Prostate gland (tissue), 2 donors: Measurements from ENCODE around the gene SH2D3C. TPM values are rescaled to one million over a fixed set of nuclear protein-coding genes. Genes with fewer than 3 reads are reported as not detected.
"Not testable (repeated sequence)": the region's sequence is repeated elsewhere in the genome, so short reads cannot be mapped to it uniquely, and the experiment has no call there.

ENCODE experiments used
- DNase-seq: peaks from one replicate; pipeline ENCODE4 v3.0.0-alpha.2; 2019; ENCODE audit warnings: low spot score
- H3K27ac ChIP-seq, 2 donors: fragments of 200-600 bp; sonication (generic); 2 replicates each; pipeline ENCODE4 v1.5.1; 2017 to 2019
- H3K27me3 ChIP-seq: fragments of 200-600 bp; sonication (generic); replicated peaks from 2 replicates; pipeline ENCODE4 v1.5.1; 2019; ENCODE audit not compliant: insufficient read depth
- H3K36me3 ChIP-seq, 2 donors: fragments of 200-600 bp; sonication (generic); 1 replicate in 1 of 2; 2 replicates in 1 of 2; pipeline versions ENCODE4 v1.5.1 to v1.8.1; 2017 to 2019
- H3K4me1 ChIP-seq: fragments of 200-600 bp; sonication (generic); replicated peaks from 2 replicates; pipeline ENCODE4 v1.5.1; 2019
- H3K4me3 ChIP-seq, 2 donors: fragments of 200-600 bp; sonication (generic); 2 replicates each; pipeline ENCODE4 v1.5.1; 2017 to 2019
- H3K9me3 ChIP-seq: fragments of 200-600 bp; sonication (generic); 2 replicates; pipeline ENCODE4 v1.5.1; 2017
- POLR2A ChIP-seq: fragments of 450-650 bp; IDR thresholded peaks from one replicate; pipeline ENCODE4 v1.6.1; 2016; ENCODE audit warnings: antibody characterized with exemption, mild to moderate bottlenecking
- POLR2AphosphoS5 ChIP-seq: sonication (generic); formaldehyde crosslinking; IDR thresholded peaks from one replicate; pipeline ENCODE4 v1.6.1; 2017; ENCODE audit warnings: antibody characterized with exemption
- WGBS: methylation state at CpG from one replicate; pipeline ENCODE4 v1.1.5; 2018; 5-methylcytosine and 5-hydroxymethylcytosine counted together
- intact Hi-C: fragments of 100-400 bp; cut with DNase I; formaldehyde crosslinking; loops from one replicate; pipeline ENCODE4 v1.14.2; 2022
- total RNA-seq, 2 donors: library from RNA; depleted of rRNA; stranded (reverse); fragments of >200 nt; gene quantifications; one replicate each; pipeline ENCODE4 v1.1.0, GENCODE V29; 2016
- TF ChIP-seq, protein P1 (sequence below), 4 experiments: fragments of 200-600 bp in 2 of 4; fragments of 450-650 bp in 2 of 4; sonication (generic) in 2 of 4; IDR thresholded peaks; 1 replicate in 3 of 4; 2 replicates in 1 of 4; pipeline ENCODE4 v1.5.1; 2016 to 2019; ENCODE audit warnings: antibody characterized with exemption in 4 of 4, mild to moderate bottlenecking in 2 of 4, moderate library complexity in 2 of 4

SH2D3C gene
- total RNA-seq, 2 donors from 2014 or later: 5.5 to 11.4 TPM

DNA sequence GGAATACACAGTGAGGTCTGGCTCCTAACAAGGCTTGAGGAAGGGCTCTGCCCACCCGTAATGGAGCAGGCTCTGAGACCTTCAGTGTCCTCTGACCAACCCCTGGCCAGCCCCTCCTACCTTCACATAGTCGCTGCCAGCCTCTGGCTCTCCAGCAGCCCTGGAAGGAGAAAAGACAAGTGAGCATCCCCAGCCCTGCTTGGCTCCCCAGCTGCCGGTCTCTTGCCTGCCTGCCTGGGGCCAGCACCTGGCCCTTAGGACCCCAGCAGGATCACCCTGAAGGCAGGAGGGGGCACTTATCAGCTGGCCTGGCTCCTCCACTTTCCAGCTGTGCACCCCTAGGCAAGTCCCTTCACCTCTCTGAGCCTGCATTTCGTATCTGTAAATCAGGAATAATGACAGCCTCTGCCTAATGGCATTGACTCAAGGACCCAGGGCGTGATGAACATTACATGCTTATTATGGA, 16.9 kb downstream of the SH2D3C start:
- H3K27me3 ChIP-seq: no peaks in the 10 kb centered on the region
- H3K9me3 ChIP-seq: no peaks in the 10 kb centered on the region
- H3K4me1 ChIP-seq: no peaks in the 10 kb centered on the region
- DNase-seq: no peak
- H3K36me3 ChIP-seq: no peaks in the 10 kb centered on the region
- intact Hi-C loops: no loop called here
- WGBS: 38% methylated on average over 5 of the region's 5 CpGs
- TF ChIP-seq POLR2AphosphoS5 (no peak), POLR2A (no peak)
- TF ChIP-seq, protein P1, sequence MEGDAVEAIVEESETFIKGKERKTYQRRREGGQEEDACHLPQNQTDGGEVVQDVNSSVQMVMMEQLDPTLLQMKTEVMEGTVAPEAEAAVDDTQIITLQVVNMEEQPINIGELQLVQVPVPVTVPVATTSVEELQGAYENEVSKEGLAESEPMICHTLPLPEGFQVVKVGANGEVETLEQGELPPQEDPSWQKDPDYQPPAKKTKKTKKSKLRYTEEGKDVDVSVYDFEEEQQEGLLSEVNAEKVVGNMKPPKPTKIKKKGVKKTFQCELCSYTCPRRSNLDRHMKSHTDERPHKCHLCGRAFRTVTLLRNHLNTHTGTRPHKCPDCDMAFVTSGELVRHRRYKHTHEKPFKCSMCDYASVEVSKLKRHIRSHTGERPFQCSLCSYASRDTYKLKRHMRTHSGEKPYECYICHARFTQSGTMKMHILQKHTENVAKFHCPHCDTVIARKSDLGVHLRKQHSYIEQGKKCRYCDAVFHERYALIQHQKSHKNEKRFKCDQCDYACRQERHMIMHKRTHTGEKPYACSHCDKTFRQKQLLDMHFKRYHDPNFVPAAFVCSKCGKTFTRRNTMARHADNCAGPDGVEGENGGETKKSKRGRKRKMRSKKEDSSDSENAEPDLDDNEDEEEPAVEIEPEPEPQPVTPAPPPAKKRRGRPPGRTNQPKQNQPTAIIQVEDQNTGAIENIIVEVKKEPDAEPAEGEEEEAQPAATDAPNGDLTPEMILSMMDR (IDR thresholded peaks at IDR 0.05): no peak
- H3K4me3 ChIP-seq: no peak overlapping the region
- H3K27ac ChIP-seq: no peak overlapping the region

DNA sequence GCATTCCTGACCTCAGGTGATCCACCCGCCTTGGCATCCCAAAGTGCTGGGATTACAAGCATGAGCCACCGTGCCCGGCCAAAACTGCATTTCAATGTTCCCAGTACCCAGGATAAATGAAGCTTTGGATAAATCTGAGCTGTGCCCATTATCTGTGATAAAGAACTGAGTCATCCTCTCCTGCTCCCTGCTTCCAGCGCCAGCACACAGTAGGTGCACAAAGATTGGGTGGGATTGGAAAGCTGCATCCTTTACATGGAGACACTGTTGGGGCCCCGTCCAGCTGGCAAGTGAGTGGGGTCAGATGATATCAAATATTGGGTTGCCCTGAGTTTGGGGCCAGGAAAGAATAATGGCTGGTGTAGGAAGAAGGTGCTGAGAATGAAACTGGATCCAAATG, 17.4 kb downstream of the SH2D3C start:
- WGBS: 86% methylated on average over 5 of the region's 5 CpGs
- H3K4me3 ChIP-seq: no peak overlapping the region
- TF ChIP-seq POLR2AphosphoS5 (no peak), POLR2A (no peak)
- TF ChIP-seq, protein P1 (IDR thresholded peaks at IDR 0.05): no peak
- intact Hi-C loops: no loop called here
- H3K36me3 ChIP-seq: no peaks in the 10 kb centered on the region
- H3K9me3 ChIP-seq: no peaks in the 10 kb centered on the region
- no peaks in the 10 kb centered on the region for H3K27me3 ChIP-seq
- no peak for DNase-seq
- no peak overlapping the region for H3K27ac ChIP-seq
- no peaks in the 10 kb centered on the region for H3K4me1 ChIP-seq

DNA sequence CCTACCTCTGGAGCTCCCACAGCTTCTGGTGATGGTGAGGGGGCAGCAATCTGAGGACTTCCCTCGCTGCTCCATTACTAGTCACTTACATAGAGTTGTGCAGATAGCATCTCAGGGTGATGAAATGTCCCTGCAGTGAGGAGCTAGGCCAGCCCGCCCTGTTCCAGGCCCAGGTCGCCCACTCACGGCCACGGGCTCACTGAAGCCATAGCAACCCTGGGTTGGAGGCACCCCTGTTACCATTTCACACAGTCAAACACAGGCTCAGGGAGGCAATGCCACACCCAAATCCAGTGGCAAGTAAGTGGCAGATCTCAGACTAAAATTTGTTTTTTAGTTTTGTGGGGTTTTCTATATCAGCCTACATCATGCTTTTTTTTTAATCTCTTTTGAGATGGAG, 19.6 kb downstream of the SH2D3C start:
- H3K36me3 ChIP-seq: no peaks in the 10 kb centered on the region
- no peak overlapping the region for H3K4me3 ChIP-seq
- no peak overlapping the region for H3K27ac ChIP-seq
- H3K27me3 ChIP-seq: peaks cover 7% of the 10 kb centered on the region
- no peaks in the 10 kb centered on the region for H3K4me1 ChIP-seq
- DNase-seq: no peak
- H3K9me3 ChIP-seq: no peaks in the 10 kb centered on the region
- TF ChIP-seq POLR2AphosphoS5: no peak
- no peak for TF ChIP-seq POLR2A
- TF ChIP-seq, protein P1 (IDR thresholded peaks at IDR 0.05): no peak
- 80% methylated on average over 5 of the region's 5 CpGs for WGBS
- intact Hi-C loops: no loop called here

DNA sequence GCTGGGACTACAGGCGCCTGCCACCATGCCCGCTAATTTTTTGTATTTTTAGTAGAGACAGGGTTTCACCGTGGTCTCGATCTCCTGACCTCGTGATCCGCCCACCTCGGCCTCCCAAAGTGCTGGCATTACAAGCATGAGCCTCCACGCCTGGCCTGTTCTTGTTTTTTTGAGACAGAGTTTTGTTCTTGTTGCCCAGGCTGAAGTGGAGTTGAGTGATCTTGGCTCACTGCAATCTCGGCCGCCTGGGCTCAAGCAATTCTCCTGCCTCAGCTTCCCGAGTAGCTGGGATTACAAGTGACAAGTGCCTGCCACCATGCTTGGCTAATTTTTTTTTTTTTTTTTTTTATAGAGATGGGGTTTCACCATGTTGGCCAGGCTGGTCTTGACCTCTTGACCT, 21.7 kb downstream of the SH2D3C start:
- not testable (repeated sequence) for H3K36me3 ChIP-seq, H3K27ac ChIP-seq
- WGBS: 83% methylated on average over 11 of the region's 11 CpGs

DNA sequence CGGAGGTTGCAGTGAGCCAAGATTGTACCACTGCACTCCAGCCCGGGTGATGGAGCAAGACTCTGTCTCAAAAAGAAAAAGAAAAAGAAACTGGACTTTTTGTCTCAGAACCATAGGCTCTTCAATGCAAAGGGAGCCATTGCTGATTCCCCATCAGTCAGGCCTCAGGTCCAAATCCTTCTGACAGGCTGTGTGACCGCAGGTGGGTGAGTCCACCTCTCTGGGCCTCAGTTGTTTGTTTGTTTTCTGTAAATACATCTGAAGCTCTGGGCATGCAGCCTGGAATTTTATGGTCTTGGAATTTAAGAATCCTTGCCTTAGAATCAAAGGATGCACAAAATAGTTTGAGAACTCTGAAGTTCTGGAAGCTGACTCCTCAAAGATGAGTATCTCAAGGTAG, 22.2 kb downstream of the SH2D3C start:
- H3K27ac ChIP-seq: no peak overlapping the region
- TF ChIP-seq POLR2AphosphoS5 (no peak), POLR2A (no peak)
- TF ChIP-seq, protein P1 (IDR thresholded peaks at IDR 0.05): no peak
- no peaks in the 10 kb centered on the region for H3K9me3 ChIP-seq
- WGBS: 77% methylated on average over 3 of the region's 3 CpGs
- H3K4me1 ChIP-seq: no peaks in the 10 kb centered on the region
- intact Hi-C loops: no loop called here
- DNase-seq: no peak
- no peaks in the 10 kb centered on the region for H3K36me3 ChIP-seq
- H3K27me3 ChIP-seq: peaks cover 7% of the 10 kb centered on the region
- H3K4me3 ChIP-seq: no peak overlapping the region

More for the DNA sequence above, 21.7 kb downstream of the SH2D3C start:
- H3K4me3 ChIP-seq, intact Hi-C loops, H3K27me3 ChIP-seq, H3K4me1 ChIP-seq, H3K9me3 ChIP-seq, DNase-seq: not testable (repeated sequence)
